Breast epithelium (tissue), 4 donors: ENCODE measurements around the gene TRMT13. TPM values are rescaled to one million over a fixed set of nuclear protein-coding genes. Genes with fewer than 3 reads are reported as not detected.
"Not testable (repeated sequence)": the region's sequence is repeated elsewhere in the genome, so short reads cannot be mapped to it uniquely, and the experiment has no call there.

Experiments used
- DNase-seq, 2 donors: peaks; one replicate each; pipeline ENCODE4 v3.0.0-alpha.2; 2019; ENCODE audit warnings: low spot score in 2 of 2
- H3K27ac ChIP-seq, 2 donors: fragments of 200-600 bp; sonication (generic) in 1 of 2; one replicate each; pipeline ENCODE4 v1.5.1; 2016 to 2019; ENCODE audit warnings: mild to moderate bottlenecking in 1 of 2
- H3K27me3 ChIP-seq, 2 donors: fragments of 200-600 bp; sonication (generic) in 1 of 2; one replicate each; pipeline versions ENCODE4 v1.5.1 to v1.6.0; 2017 to 2019; ENCODE audit warnings: control low read depth in 1 of 2, mild to moderate bottlenecking in 1 of 2
- H3K36me3 ChIP-seq: fragments of 200-600 bp; one replicate; pipeline ENCODE4 v1.5.1; 2019
- H3K4me1 ChIP-seq, 2 donors: fragments of 200-600 bp; sonication (generic); one replicate each; pipeline ENCODE4 v1.5.1; 2016 to 2019; ENCODE audit warnings: control low read depth in 1 of 2
- H3K4me3 ChIP-seq, 3 donors: fragments of 200-600 bp; sonication (generic); 1 replicate in 2 of 3; 2 replicates in 1 of 3; pipeline ENCODE4 v1.5.1; 2016 to 2019; ENCODE audit warnings: mild to moderate bottlenecking in 3 of 3, moderate library complexity in 2 of 3
- H3K9me3 ChIP-seq, 2 donors: fragments of 200-600 bp; sonication (generic) in 1 of 2; one replicate each; pipeline ENCODE4 v1.5.1; 2016 to 2019; ENCODE audit warnings: control low read depth in 1 of 2
- POLR2A ChIP-seq: fragments of 450-650 bp; IDR thresholded peaks from one replicate; pipeline ENCODE4 v1.6.1; 2016; ENCODE audit warnings: antibody characterized with exemption, mild to moderate bottlenecking, moderate library complexity
- POLR2AphosphoS5 ChIP-seq, 3 donors: sonication (generic); formaldehyde crosslinking; IDR thresholded peaks; one replicate each; pipeline ENCODE4 v1.6.1; 2017; ENCODE audit warnings: antibody characterized with exemption in 3 of 3
- intact Hi-C: fragments of 100-400 bp; cut with DNase I; formaldehyde crosslinking; loops from one replicate; pipeline ENCODE4 v1.15.1; 2023; ENCODE audit warnings: low total_unique reads
- total RNA-seq, 3 donors: library from RNA; depleted of rRNA; stranded (reverse); fragments of >200 nt; gene quantifications; one replicate each; pipeline ENCODE4 v1.1.0, GENCODE V29; 2016
- TF ChIP-seq, protein P1 (sequence below), 3 donors: fragments of 450-650 bp; IDR thresholded peaks; one replicate each; pipeline ENCODE4 v1.5.1; 2016 to 2017; ENCODE audit warnings: antibody characterized with exemption in 3 of 3, mild to moderate bottlenecking in 3 of 3, moderate library complexity in 3 of 3

TRMT13 gene
- total RNA-seq, 3 donors from 2014 or later = 16.0 to 36.1 (median 21.0) TPM

DNA sequence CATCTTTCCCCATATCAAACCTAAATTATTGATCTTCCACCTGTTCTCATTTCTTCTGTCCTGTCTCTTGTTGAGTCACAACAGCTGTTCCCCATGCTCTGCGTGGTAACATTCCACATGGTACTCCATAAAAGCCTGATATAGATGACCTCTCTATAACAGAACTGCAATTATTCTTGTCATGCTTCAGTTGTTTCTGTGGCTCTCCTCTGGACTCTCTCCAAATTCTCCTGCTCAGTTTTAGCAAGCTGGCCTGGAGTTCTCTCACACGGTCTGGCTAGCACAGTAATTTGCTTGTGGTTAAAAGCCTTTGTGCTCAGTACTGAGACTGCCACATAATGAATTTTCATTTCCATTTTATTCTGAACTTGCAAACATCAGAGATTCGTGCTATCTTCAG is 55.7 kb downstream of the TRMT13 start:
- no peak overlapping the region for H3K4me3 ChIP-seq
- H3K9me3 ChIP-seq = no peaks in the 10 kb centered on the region
- intact Hi-C loops = no loop called here
- no peak for TF ChIP-seq POLR2A
- H3K36me3 ChIP-seq = no peaks in the 10 kb centered on the region
- H3K4me1 ChIP-seq = no peaks in the 10 kb centered on the region
- peak overlapping the region; percentile 28 to 64 for H3K27ac ChIP-seq
- no peaks in the 10 kb centered on the region for H3K27me3 ChIP-seq
- DNase-seq = no peak

DNA sequence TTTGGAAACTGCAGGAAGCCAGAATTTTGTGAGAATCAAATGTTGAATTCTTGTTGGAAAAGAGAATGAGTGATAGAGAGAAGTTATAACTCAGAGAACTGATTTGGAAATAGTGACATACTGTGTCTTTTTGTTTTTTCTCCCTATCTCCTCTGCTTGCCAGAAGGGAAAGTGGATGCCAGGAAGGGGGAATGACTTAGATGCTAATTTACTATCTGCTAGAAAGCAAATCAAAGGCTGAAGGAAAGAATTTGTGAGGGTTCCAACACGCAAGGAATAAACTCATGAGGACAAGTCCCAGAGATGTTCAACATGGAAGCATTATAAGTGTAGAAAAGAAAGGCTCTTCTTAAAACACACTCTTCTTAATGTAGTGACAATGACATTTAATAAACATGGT is 65.6 kb downstream of the TRMT13 start:
- DNase-seq = no peak
- Histone ChIP-seq H3K9me3 (no peaks in the 10 kb centered on the region), H3K27me3 (no peaks in the 10 kb centered on the region), H3K4me3 (no peak overlapping the region), H3K36me3 (peaks cover 8% of the 10 kb centered on the region), H3K27ac (no peak overlapping the region), H3K4me1 (no peaks in the 10 kb centered on the region)
- intact Hi-C loops = no loop called here
- no peak for TF ChIP-seq POLR2AphosphoS5 (IDR thresholded peaks at IDR 0.05)
- no peak for TF ChIP-seq POLR2A
- TF ChIP-seq, protein P1, sequence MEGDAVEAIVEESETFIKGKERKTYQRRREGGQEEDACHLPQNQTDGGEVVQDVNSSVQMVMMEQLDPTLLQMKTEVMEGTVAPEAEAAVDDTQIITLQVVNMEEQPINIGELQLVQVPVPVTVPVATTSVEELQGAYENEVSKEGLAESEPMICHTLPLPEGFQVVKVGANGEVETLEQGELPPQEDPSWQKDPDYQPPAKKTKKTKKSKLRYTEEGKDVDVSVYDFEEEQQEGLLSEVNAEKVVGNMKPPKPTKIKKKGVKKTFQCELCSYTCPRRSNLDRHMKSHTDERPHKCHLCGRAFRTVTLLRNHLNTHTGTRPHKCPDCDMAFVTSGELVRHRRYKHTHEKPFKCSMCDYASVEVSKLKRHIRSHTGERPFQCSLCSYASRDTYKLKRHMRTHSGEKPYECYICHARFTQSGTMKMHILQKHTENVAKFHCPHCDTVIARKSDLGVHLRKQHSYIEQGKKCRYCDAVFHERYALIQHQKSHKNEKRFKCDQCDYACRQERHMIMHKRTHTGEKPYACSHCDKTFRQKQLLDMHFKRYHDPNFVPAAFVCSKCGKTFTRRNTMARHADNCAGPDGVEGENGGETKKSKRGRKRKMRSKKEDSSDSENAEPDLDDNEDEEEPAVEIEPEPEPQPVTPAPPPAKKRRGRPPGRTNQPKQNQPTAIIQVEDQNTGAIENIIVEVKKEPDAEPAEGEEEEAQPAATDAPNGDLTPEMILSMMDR (IDR thresholded peaks at IDR 0.05) = no peak

DNA sequence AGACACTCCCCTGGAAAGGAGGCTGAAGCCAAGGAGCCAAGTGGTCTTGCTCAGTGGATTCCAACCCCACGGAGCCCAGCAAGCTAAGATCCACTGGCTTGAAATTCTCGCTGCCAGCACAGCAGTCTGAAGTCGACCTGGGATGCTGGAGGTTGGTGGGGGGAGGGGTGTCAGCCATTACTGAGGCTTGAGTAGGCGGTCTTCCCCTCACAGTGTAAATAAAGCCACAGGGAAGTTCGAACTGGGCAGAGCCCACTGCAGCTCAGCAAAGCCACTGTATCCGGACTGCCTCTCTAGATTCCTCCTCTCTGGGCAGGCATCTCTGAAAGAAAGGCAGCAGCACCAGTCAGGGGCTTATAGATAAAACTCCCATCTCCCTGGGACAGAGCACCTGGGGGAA is 67.1 kb downstream of the TRMT13 start:
- DNase-seq, H3K4me1 ChIP-seq, H3K9me3 ChIP-seq, H3K27ac ChIP-seq, intact Hi-C loops, H3K27me3 ChIP-seq, H3K36me3 ChIP-seq, H3K4me3 ChIP-seq: not testable (repeated sequence)

Other genes starting within 250 kb of the TRMT13 start
- gene SLC35A3, start 163.2 kb upstream of the TRMT13 start, total RNA-seq = 10 to 100 TPM; 31.8 to 41.7 (median 36.5) TPM
- 1 to 10 TPM; 2.7 to 7.2 (median 3.6) TPM for gene SASS6, start 233 bp upstream of the TRMT13 start, total RNA-seq
- gene LRRC39, start 45.1 kb downstream of the TRMT13 start, total RNA-seq = 1 to 10 TPM; 1.3 to 2.5 (median 1.9) TPM
- 10 to 100 TPM in 1 of 3 donors, 1 to 10 TPM in 2; 6.9 to 11.0 (median 9.1) TPM for gene DBT, start 116.7 kb downstream of the TRMT13 start, total RNA-seq
- 10 to 100 TPM; 17.0 to 22.6 (median 22.2) TPM for gene RTCA, start 133.1 kb downstream of the TRMT13 start, total RNA-seq
- gene CDC14A, start 219.3 kb downstream of the TRMT13 start, total RNA-seq = 10 to 100 TPM; 16.5 to 49.3 (median 33.1) TPM